ENCODE data around the gene COL12A1. TPM values are rescaled to one million over a fixed set of nuclear protein-coding genes. Genes with fewer than 3 reads are reported as not detected.
"Not testable (repeated sequence)": the region's sequence is repeated elsewhere in the genome, so short reads cannot be mapped to it uniquely, and the experiment has no call there.

Gene COL12A1
- total RNA-seq, 1 experiment from 2014 or later = 9.5 TPM

DNA sequence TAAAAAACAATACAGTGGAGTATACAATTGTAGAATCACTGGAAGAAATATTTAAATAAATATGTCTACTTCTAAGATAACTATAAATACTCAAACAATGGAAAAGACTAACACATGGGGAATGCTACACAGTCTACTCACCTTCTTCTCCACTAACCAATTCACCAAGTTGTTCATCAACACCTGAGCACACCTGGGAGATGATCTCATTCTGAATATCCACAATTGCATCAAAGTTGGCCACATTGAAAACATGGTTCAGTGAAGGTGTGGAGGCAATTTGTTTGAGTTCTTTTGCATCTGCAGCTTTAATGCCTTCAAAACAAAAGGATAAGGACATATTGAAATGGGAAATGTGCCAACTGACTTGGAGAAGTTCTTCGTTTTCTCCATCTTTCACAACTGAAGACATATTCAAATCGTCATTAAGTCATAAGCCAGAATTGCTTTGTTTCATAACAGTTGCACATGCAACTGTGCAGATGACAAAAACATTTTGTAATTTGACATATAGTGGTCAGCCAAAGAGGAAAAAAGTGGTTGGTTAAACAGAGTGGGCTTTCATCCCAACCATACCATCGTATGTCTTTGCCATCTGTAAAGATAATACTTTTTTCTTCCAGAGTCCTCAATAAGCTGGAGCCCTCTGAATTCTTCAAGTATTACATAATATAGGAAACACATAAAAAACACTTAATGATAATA, 17.5 kb downstream of the COL12A1 start:
- POLR2A ChIA-PET (ENCODE audit: low non-redundant PET) = no interaction called here
- Histone ChIP-seq H3K36me3 (ENCODE audit: insufficient read depth, low read length, poor library complexity, severe bottlenecking) (no peaks in the 10 kb centered on the region), H3K9me3 (ENCODE audit: low read depth, low read length, poor library complexity, severe bottlenecking) (no peaks in the 10 kb centered on the region), H3K27ac (ENCODE audit: low read depth, low read length, poor library complexity, severe bottlenecking) (no peak overlapping the region), H3K4me1 (ENCODE audit: insufficient read depth, low read length, poor library complexity, severe bottlenecking) (no peaks in the 10 kb centered on the region), H3K4me3 (ENCODE audit: low read depth, low read length, poor library complexity, severe bottlenecking) (no peak overlapping the region), H3K27me3 (replicated peaks; ENCODE audit: insufficient read depth, low read depth, low read length, poor library complexity) (no peaks in the 10 kb centered on the region)
- CTCF ChIA-PET = no interaction called here
- intact Hi-C loops (cut with micrococcal nuclease; ENCODE audit: unreplicated experiment) = no loop called here
- DNase-seq (ENCODE audit: low spot score) = no peak
- no TSS peak for BruUV-seq (replicated peaks)
- no peak for TF ChIP-seq EZH2 (IDR thresholded peaks at IDR 0.05; ENCODE audit: borderline replicate concordance, low read depth, low read length, poor library complexity, severe bottlenecking)
- TF ChIP-seq, protein P1, sequence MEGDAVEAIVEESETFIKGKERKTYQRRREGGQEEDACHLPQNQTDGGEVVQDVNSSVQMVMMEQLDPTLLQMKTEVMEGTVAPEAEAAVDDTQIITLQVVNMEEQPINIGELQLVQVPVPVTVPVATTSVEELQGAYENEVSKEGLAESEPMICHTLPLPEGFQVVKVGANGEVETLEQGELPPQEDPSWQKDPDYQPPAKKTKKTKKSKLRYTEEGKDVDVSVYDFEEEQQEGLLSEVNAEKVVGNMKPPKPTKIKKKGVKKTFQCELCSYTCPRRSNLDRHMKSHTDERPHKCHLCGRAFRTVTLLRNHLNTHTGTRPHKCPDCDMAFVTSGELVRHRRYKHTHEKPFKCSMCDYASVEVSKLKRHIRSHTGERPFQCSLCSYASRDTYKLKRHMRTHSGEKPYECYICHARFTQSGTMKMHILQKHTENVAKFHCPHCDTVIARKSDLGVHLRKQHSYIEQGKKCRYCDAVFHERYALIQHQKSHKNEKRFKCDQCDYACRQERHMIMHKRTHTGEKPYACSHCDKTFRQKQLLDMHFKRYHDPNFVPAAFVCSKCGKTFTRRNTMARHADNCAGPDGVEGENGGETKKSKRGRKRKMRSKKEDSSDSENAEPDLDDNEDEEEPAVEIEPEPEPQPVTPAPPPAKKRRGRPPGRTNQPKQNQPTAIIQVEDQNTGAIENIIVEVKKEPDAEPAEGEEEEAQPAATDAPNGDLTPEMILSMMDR (conservative IDR thresholded peaks at IDR 0.05; ENCODE audit: low read depth, low read length) = no peak

DNA sequence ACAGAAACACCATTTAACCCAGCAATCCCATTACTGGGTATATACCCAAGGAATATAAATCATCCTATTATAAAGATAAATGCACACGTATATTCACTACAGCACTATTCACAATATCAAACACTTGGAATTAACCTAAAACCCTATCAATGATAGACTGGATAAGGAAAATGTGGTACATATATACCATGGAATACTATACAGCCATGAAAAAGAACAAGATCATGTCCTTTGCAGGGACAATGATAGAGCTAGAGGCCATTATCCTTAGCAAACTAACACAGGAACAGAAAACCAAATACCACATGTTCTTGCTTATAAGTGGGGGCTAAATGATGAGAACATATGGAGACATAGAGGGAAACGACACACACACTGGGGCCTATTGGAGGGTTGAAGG, 19.3 kb downstream of the COL12A1 start:
- intact Hi-C loops (cut with micrococcal nuclease; ENCODE audit: unreplicated experiment); H3K4me3 ChIP-seq (ENCODE audit: low read depth, low read length, poor library complexity, severe bottlenecking); DNase-seq (ENCODE audit: low spot score); H3K36me3 ChIP-seq (ENCODE audit: insufficient read depth, low read length, poor library complexity, severe bottlenecking); BruUV-seq (replicated peaks); H3K27me3 ChIP-seq (replicated peaks; ENCODE audit: insufficient read depth, low read depth, low read length, poor library complexity); H3K9me3 ChIP-seq (ENCODE audit: low read depth, low read length, poor library complexity, severe bottlenecking); H3K27ac ChIP-seq (ENCODE audit: low read depth, low read length, poor library complexity, severe bottlenecking); POLR2A ChIA-PET (ENCODE audit: low non-redundant PET); H3K4me1 ChIP-seq (ENCODE audit: insufficient read depth, low read length, poor library complexity, severe bottlenecking); CTCF ChIA-PET: not testable (repeated sequence)

DNA sequence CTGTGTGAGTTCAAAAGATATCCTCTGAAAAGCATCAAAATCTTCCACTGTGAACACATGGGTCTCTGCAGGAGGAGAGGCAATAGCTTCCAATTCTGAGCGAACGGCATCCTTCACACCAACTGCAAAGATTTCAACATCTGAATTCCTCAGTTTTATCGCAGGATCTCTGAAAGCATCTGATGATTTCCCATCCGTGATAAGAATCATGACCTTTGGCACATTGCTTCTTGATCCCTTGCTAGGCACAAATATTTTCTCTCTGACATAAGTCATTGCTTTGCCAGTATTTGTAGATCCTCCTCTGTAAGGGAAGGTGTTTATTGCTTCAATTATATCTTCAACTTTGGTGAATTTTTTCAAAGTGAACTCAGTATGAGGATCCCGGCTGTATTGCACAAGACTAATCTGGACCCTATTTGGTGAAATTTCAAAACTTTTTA, 22.7 kb downstream of the COL12A1 start:
- Histone ChIP-seq H3K27ac (ENCODE audit: low read depth, low read length, poor library complexity, severe bottlenecking) (no peak overlapping the region), H3K9me3 (ENCODE audit: low read depth, low read length, poor library complexity, severe bottlenecking) (no peaks in the 10 kb centered on the region), H3K27me3 (replicated peaks; ENCODE audit: insufficient read depth, low read depth, low read length, poor library complexity) (no peaks in the 10 kb centered on the region), H3K4me3 (ENCODE audit: low read depth, low read length, poor library complexity, severe bottlenecking) (no peak overlapping the region), H3K36me3 (ENCODE audit: insufficient read depth, low read length, poor library complexity, severe bottlenecking) (no peaks in the 10 kb centered on the region), H3K4me1 (ENCODE audit: insufficient read depth, low read length, poor library complexity, severe bottlenecking) (no peaks in the 10 kb centered on the region)
- no TSS peak for BruUV-seq (replicated peaks)
- ChIA-PET POLR2A (ENCODE audit: low non-redundant PET) (no interaction called here), CTCF (no interaction called here)
- no peak for DNase-seq (ENCODE audit: low spot score)
- intact Hi-C loops (cut with micrococcal nuclease; ENCODE audit: unreplicated experiment) = no loop called here
- no peak for TF ChIP-seq EZH2 (IDR thresholded peaks at IDR 0.05; ENCODE audit: borderline replicate concordance, low read depth, low read length, poor library complexity, severe bottlenecking)
- TF ChIP-seq, protein P1 (conservative IDR thresholded peaks at IDR 0.05; ENCODE audit: low read depth, low read length) = no peak

DNA sequence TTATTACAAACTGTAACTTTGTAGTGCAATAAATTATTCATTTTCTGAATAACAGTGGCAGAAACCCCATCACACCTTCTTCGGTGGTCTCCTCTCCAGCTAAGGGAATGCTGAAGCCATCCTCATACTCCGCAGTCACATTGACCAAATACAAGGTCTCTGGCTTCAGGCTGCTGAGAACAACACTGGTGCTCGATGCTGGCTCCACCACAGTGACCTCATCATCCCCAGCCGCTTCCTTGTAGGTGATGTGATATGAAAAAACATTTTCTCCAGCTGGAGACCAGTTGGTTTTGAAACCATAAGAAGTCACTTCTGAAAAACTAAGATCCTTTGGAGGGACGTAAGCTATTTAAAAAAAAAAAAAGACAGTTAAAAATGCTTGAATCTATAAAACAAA, 25.0 kb downstream of the COL12A1 start:
- DNase-seq (ENCODE audit: low spot score) = no peak
- Histone ChIP-seq H3K36me3 (ENCODE audit: insufficient read depth, low read length, poor library complexity, severe bottlenecking) (no peaks in the 10 kb centered on the region), H3K27ac (ENCODE audit: low read depth, low read length, poor library complexity, severe bottlenecking) (no peak overlapping the region), H3K27me3 (replicated peaks; ENCODE audit: insufficient read depth, low read depth, low read length, poor library complexity) (no peaks in the 10 kb centered on the region), H3K4me3 (ENCODE audit: low read depth, low read length, poor library complexity, severe bottlenecking) (no peak overlapping the region), H3K9me3 (ENCODE audit: low read depth, low read length, poor library complexity, severe bottlenecking) (no peaks in the 10 kb centered on the region), H3K4me1 (ENCODE audit: insufficient read depth, low read length, poor library complexity, severe bottlenecking) (no peaks in the 10 kb centered on the region)
- POLR2A ChIA-PET (ENCODE audit: low non-redundant PET) = no interaction called here
- TF ChIP-seq EZH2 (IDR thresholded peaks at IDR 0.05; ENCODE audit: borderline replicate concordance, low read depth, low read length, poor library complexity, severe bottlenecking) = no peak
- TF ChIP-seq, protein P1 (conservative IDR thresholded peaks at IDR 0.05; ENCODE audit: low read depth, low read length) = no peak
- CTCF ChIA-PET = no interaction called here
- intact Hi-C loops (cut with micrococcal nuclease; ENCODE audit: unreplicated experiment) = no loop called here
- BruUV-seq (replicated peaks) = no TSS peak
